SU-DHL-6 (cell line): Measurements from ENCODE around the gene FCGR2B.

ENCODE experiments used
- H2AFZ ChIP-seq: fragments of 200-600 bp; sonication (generic); 2 replicates; pipeline ENCODE4 v1.6.1; 2014; ENCODE audit warnings: low read depth, mild to moderate bottlenecking, moderate library complexity, mixed read lengths, antibody characterized with exemption, low read length; ENCODE audit not compliant: severe bottlenecking
- H3F3A ChIP-seq: fragments of 200-600 bp; shearing (Covaris generic); 2 replicates; pipeline ENCODE4 v1.6.0; 2016; ENCODE audit warnings: antibody characterized with exemption, mild to moderate bottlenecking; ENCODE audit not compliant: insufficient read depth
- H3K27ac ChIP-seq: fragments of 200-600 bp; sonication (generic); 2 replicates; pipeline ENCODE4 v1.5.1; 2016; ENCODE audit warnings: low read depth, mild to moderate bottlenecking, low read length, moderate library complexity, mixed read lengths
- H3K27me3 ChIP-seq: fragments of 200-600 bp; sonication (generic), shearing (Covaris generic); 2 replicates; pipeline ENCODE4 v1.6.0; 2014; ENCODE audit warnings: mild to moderate bottlenecking, low read length
- H3K36me3 ChIP-seq: fragments of 200-600 bp; sonication (generic); 2 replicates; pipeline ENCODE4 v1.6.1; 2014; ENCODE audit warnings: mild to moderate bottlenecking, low read length, mixed read lengths
- H3K4me2 ChIP-seq: fragments of 300-600, 200-600 bp; shearing (Covaris generic), sonication (generic); 2 replicates; pipeline ENCODE4 v1.6.0; 2014; ENCODE audit warnings: low read length, low read depth, mild to moderate bottlenecking; ENCODE audit not compliant: poor library complexity, severe bottlenecking
- H3K4me3 ChIP-seq: fragments of 200-600 bp; sonication (generic); 2 replicates; pipeline ENCODE4 v1.5.1; 2014; ENCODE audit warnings: antibody characterized with exemption, low read length, mild to moderate bottlenecking, mixed read lengths; ENCODE audit not compliant: insufficient read depth, poor library complexity, severe bottlenecking
- H3K79me2 ChIP-seq: fragments of 200-600 bp; sonication (generic); 2 replicates; pipeline ENCODE4 v1.6.1; 2014; ENCODE audit warnings: mild to moderate bottlenecking, low read length, moderate library complexity; ENCODE audit not compliant: insufficient read depth
- H3K9ac ChIP-seq: fragments of 200-600 bp; sonication (generic); 2 replicates; pipeline ENCODE4 v1.7.0; 2014; ENCODE audit warnings: mild to moderate bottlenecking, low read length
- H3K9me2 ChIP-seq: fragments of 200-600 bp; sonication (generic); replicated peaks from 2 replicates; pipeline ENCODE4 v1.6.1; 2014; ENCODE audit warnings: low read length; ENCODE audit not compliant: insufficient read depth
- H3K9me3 ChIP-seq: fragments of 200-600 bp; sonication (generic); 2 replicates; pipeline ENCODE4 v1.6.1; 2014; ENCODE audit warnings: low read length, mixed read lengths; ENCODE audit not compliant: insufficient read depth
- H4K20me1 ChIP-seq: fragments of 200-600 bp; sonication (generic); 2 replicates; pipeline ENCODE4 v1.6.1; 2014; ENCODE audit warnings: low read depth, mild to moderate bottlenecking, antibody characterized with exemption, low read length, moderate library complexity, mixed read lengths
- CTCF ChIP-seq: fragments of 200-600 bp; sonication (generic); IDR thresholded peaks from one replicate; pipeline ENCODE4 v1.5.1; 2017; ENCODE audit warnings: antibody characterized with exemption, mild to moderate bottlenecking, low read length, moderate library complexity; ENCODE audit not compliant: insufficient read depth, poor library complexity, severe bottlenecking
- EZH2phosphoT487 ChIP-seq: fragments of 200-600 bp; sonication (generic), shearing (Covaris generic); conservative IDR thresholded peaks from 2 replicates; pipeline ENCODE4 v1.6.1; 2018; ENCODE audit warnings: mild to moderate bottlenecking, antibody characterized with exemption, low read length, moderate library complexity, mixed read lengths

Gene FCGR2B

GRCh38 chr1:161706482-161707347 is 43.8 kb downstream of the FCGR2B start, which contains the start of gene FCRLA:
TSS of gene FCRLA (plus strand) at chr1:161707229. CDS start at chr1:161707265, 36 bp downstream.
- Histone ChIP-seq H3F3A (peaks cover 52% of the 10 kb centered on the region), H3K36me3 (peaks cover 16% of the 10 kb centered on the region), H3K27ac (peak within 1 kb of the TSS; percentile 98), H3K27me3 (no peaks in the 10 kb centered on the region), H3K9me2 (no peaks in the 10 kb centered on the region), H3K9me3 (no peaks in the 10 kb centered on the region), H3K9ac (peak within 1 kb of the TSS; percentile 75), H3K4me3 (peak within 1 kb of the TSS; percentile 78), H3K4me2 (peak within 1 kb of the TSS; percentile 91), H3K79me2 (peaks cover 42% of the 10 kb centered on the region), H4K20me1 (0 out of 2 replicates have a peak, but pooled peaks cover 5% of the 10 kb centered on the region), H2AFZ (no peak within 1 kb of the TSS)
- TF ChIP-seq EZH2phosphoT487 (no peak), CTCF (no peak)

GRCh38 chr1:161707503-161707902 is 44.6 kb downstream of the FCGR2B start:
- no peak for TF ChIP-seq CTCF
- TF ChIP-seq EZH2phosphoT487 = no peak
- Histone ChIP-seq H3K4me3 (peak overlapping the region; percentile 78), H4K20me1 (0 out of 2 replicates have a peak, but pooled peaks cover 5% of the 10 kb centered on the region), H3K9me3 (no peaks in the 10 kb centered on the region), H3K36me3 (peaks cover 16% of the 10 kb centered on the region), H3K9me2 (no peaks in the 10 kb centered on the region), H3K27me3 (no peaks in the 10 kb centered on the region), H3F3A (peaks cover 52% of the 10 kb centered on the region), H3K79me2 (peaks cover 42% of the 10 kb centered on the region), H3K4me2 (peak overlapping the region; percentile 91), H3K27ac (peak overlapping the region; percentile 98), H3K9ac (peak overlapping the region; percentile 75), H2AFZ (no peak overlapping the region)

GRCh38 chr1:161709373-161709772 is 46.4 kb downstream of the FCGR2B start:
- Histone ChIP-seq H3K79me2 (peaks cover 42% of the 10 kb centered on the region), H3K9ac (peak overlapping the region; percentile 75), H3K9me3 (no peaks in the 10 kb centered on the region), H3K4me3 (peak overlapping the region; percentile 78), H3K4me2 (peak overlapping the region; percentile 91), H3K36me3 (peaks cover 20% of the 10 kb centered on the region), H4K20me1 (0 out of 2 replicates have a peak, but pooled peaks cover 5% of the 10 kb centered on the region), H3F3A (peaks cover 54% of the 10 kb centered on the region), H2AFZ (no peak overlapping the region), H3K27me3 (no peaks in the 10 kb centered on the region), H3K9me2 (no peaks in the 10 kb centered on the region), H3K27ac (peak overlapping the region; percentile 98)
- no peak for TF ChIP-seq EZH2phosphoT487
- TF ChIP-seq CTCF = no peak
